Esophagus squamous epithelium (tissue), 5 donors: Measurements from ENCODE around the gene CACNA1B. TPM values are rescaled to one million over a fixed set of nuclear protein-coding genes. Genes with fewer than 3 reads are reported as not detected.

ENCODE experiments used
- DNase-seq: peaks from one replicate; lab custom pipeline; 2025; lab: John Stamatoyannopoulos, UW
- H3K27ac ChIP-seq, 4 donors: fragments of 200-600 bp; sonication (generic); one replicate each; pipeline ENCODE4 v1.5.1; 2016 to 2019; ENCODE audit warnings: mild to moderate bottlenecking in 1 of 4
- H3K27me3 ChIP-seq, 4 donors: fragments of 200-600 bp; sonication (generic); 1 replicate in 3 of 4; 2 replicates in 1 of 4; pipeline versions ENCODE4 v1.5.1 to v1.6.0; 2017 to 2021; ENCODE audit warnings: antibody characterized with exemption in 1 of 4
- H3K36me3 ChIP-seq, 3 donors: fragments of 200-600 bp; sonication (generic); one replicate each; pipeline ENCODE4 v1.5.1; 2016 to 2019
- H3K4me1 ChIP-seq, 3 donors: fragments of 200-600 bp; sonication (generic); one replicate each; pipeline ENCODE4 v1.5.1; 2017 to 2019
- H3K4me3 ChIP-seq, 4 donors: fragments of 200-600 bp; sonication (generic); 1 replicate in 3 of 4; 2 replicates in 1 of 4; pipeline ENCODE4 v1.5.1; 2016 to 2019; ENCODE audit warnings: mild to moderate bottlenecking in 2 of 4, moderate library complexity in 1 of 4
- H3K9me3 ChIP-seq, 3 donors: fragments of 200-600 bp; sonication (generic); one replicate each; pipeline ENCODE4 v1.5.1; 2016 to 2019
- POLR2A ChIP-seq, 4 donors: fragments of 450-650 bp; IDR thresholded peaks; one replicate each; pipeline ENCODE4 v1.6.1; 2017; ENCODE audit warnings: antibody characterized with exemption in 4 of 4, mild to moderate bottlenecking in 4 of 4, moderate library complexity in 3 of 4
- WGBS, 2 donors: methylation state at CpG; one replicate each; pipeline ENCODE4 v1.1.5; 2018; 5-methylcytosine and 5-hydroxymethylcytosine counted together
- intact Hi-C: fragments of 100-400 bp; cut with DNase I; formaldehyde crosslinking; loops from one replicate; pipeline ENCODE4 v1.15.0; 2022
- total RNA-seq, 4 donors: library from RNA; depleted of rRNA; stranded (reverse); fragments of >200 nt; gene quantifications; one replicate each; pipeline ENCODE4 v1.1.0, GENCODE V29; 2016
- TF ChIP-seq, protein P1 (sequence below), 6 experiments: fragments of 450-650 bp in 4 of 6; fragments of 200-600 bp in 2 of 6; sonication (generic) in 2 of 6; IDR thresholded peaks; one replicate each; pipeline ENCODE4 v1.5.1; 2016 to 2019; ENCODE audit warnings: antibody characterized with exemption in 6 of 6, mild to moderate bottlenecking in 4 of 6, moderate library complexity in 4 of 6
- donor health status: DM: yes; HTN: yes; CAD: no.

The CACNA1B gene
- total RNA-seq, 4 donors from 2014 or later = not detected

DNA sequence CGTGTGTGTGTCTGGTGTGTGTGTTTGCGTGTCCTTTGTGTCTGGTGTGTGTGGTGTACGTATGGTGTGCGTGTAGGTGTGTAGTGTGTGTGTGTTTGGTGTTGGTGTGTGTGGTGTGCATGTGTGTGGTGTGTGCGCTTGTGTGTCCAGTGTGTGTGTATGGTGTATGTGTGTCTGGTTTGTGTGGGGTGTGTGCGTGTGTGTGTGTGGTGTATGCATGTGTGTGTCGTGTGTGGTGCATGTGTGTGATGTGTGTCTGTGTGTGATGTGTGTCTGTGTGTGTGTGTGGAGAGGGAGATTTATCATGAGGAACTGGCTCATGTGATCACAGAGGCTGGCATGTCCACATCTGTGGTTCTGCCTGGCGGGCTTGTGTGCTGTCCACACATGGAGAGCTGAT, 71.7 kb downstream of the CACNA1B start:
- Histone ChIP-seq H3K36me3 (no peaks in the 10 kb centered on the region), H3K27ac (no peak overlapping the region), H3K27me3 (peaks cover 0 to 10% (median 0%) of the 10 kb centered on the region in 4 donors), H3K4me1 (no peaks in the 10 kb centered on the region), H3K4me3 (no peak overlapping the region), H3K9me3 (peaks cover 0 to 30% (median 19%) of the 10 kb centered on the region in 3 donors)
- no peak for TF ChIP-seq POLR2A (IDR thresholded peaks at IDR 0.05)
- TF ChIP-seq, protein P1, sequence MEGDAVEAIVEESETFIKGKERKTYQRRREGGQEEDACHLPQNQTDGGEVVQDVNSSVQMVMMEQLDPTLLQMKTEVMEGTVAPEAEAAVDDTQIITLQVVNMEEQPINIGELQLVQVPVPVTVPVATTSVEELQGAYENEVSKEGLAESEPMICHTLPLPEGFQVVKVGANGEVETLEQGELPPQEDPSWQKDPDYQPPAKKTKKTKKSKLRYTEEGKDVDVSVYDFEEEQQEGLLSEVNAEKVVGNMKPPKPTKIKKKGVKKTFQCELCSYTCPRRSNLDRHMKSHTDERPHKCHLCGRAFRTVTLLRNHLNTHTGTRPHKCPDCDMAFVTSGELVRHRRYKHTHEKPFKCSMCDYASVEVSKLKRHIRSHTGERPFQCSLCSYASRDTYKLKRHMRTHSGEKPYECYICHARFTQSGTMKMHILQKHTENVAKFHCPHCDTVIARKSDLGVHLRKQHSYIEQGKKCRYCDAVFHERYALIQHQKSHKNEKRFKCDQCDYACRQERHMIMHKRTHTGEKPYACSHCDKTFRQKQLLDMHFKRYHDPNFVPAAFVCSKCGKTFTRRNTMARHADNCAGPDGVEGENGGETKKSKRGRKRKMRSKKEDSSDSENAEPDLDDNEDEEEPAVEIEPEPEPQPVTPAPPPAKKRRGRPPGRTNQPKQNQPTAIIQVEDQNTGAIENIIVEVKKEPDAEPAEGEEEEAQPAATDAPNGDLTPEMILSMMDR (IDR thresholded peaks at IDR 0.05) = no peak
- intact Hi-C loops = no loop called here
- 66 to 85% methylated on average over 8 of the region's 8 CpGs for WGBS, 2 donors
- DNase-seq = no peak

DNA sequence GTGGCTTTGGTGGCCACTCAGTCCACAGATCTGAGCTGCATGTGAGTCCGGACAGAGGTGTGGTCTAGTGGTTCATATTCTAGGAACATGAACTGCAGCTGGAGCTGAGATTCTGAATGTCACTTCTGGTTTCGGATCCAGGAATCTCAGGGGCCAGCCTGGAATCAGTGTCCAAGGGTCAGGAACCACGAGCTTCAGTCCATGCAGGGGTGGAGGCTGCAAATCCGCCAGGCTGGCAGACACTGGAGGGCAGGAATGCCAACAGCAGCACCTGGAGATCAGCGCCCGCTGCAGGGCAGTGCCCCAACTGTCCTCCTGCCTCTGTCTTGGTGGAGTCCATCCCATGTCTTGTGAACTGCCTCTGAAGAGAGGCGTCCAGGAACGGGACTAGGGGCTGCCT, 73.5 kb downstream of the CACNA1B start:
- H3K27me3 ChIP-seq = peaks cover 0 to 10% (median 0%) of the 10 kb centered on the region in 4 donors
- no peaks in the 10 kb centered on the region for H3K36me3 ChIP-seq
- DNase-seq = no peak
- H3K9me3 ChIP-seq = peaks cover 0 to 12% (median 8%) of the 10 kb centered on the region in 3 donors
- no peak overlapping the region for H3K27ac ChIP-seq
- intact Hi-C loops = no loop called here
- no peak overlapping the region for H3K4me3 ChIP-seq
- TF ChIP-seq, protein P1 (IDR thresholded peaks at IDR 0.05) = no peak
- TF ChIP-seq POLR2A (IDR thresholded peaks at IDR 0.05) = no peak
- WGBS, 2 donors = 46 to 65% methylated on average over 5 of the region's 8 CpGs
- no peaks in the 10 kb centered on the region for H3K4me1 ChIP-seq

DNA sequence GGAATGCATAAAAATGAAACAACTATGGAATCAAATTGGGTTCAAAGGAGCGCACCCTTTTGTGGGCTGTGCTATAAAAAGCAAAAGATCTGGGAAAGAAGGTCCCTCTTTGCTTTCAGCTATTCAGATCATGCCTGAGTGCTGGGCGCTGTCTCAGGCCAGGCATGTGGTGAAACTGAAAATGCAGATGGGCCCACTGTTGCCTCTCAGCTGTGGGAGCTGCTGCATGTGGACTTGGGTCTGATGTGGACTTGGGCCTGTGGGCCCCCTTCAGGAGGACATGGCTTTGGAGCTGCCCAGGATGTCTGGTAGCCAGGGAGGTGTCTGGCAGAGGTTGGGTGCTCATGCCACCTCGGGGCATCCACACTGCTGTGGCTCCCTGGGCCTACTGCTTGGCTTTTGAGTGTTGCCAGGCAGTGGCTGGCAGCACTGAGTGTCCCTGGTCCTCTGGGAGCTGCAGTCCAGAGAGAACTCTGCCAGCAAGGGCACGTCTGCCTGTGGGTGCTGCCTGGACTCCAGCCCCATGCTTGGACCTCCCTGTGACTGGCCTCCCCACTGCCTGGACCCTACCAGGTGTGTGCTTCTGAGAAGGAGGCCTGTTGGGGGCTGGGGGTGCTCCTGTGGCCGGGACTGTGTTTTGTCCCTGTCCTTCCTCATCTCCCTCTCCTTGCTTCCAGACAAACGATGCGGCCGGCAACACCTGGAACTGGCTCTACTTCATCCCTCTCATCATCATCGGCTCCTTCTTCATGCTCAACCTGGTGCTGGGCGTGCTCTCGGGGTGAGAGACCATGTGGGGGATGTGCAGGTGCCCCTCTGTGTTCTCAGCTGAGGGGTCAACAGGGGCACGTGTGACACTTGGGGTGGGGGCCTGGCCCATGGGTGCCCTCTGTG, 74.3 kb downstream of the CACNA1B start:
- Histone ChIP-seq H3K4me1 (no peaks in the 10 kb centered on the region), H3K4me3 (no peak overlapping the region), H3K27me3 (peaks cover 0 to 10% (median 0%) of the 10 kb centered on the region in 4 donors), H3K36me3 (no peaks in the 10 kb centered on the region), H3K27ac (no peak overlapping the region), H3K9me3 (peaks cover 0 to 4% (median 1%) of the 10 kb centered on the region in 3 donors)
- TF ChIP-seq, protein P1 (IDR thresholded peaks at IDR 0.05) = no peak
- DNase-seq = no peak
- intact Hi-C loops = no loop called here
- WGBS, 2 donors = 63 to 87% methylated on average over 3 to 6 of the region's 12 CpGs

DNA sequence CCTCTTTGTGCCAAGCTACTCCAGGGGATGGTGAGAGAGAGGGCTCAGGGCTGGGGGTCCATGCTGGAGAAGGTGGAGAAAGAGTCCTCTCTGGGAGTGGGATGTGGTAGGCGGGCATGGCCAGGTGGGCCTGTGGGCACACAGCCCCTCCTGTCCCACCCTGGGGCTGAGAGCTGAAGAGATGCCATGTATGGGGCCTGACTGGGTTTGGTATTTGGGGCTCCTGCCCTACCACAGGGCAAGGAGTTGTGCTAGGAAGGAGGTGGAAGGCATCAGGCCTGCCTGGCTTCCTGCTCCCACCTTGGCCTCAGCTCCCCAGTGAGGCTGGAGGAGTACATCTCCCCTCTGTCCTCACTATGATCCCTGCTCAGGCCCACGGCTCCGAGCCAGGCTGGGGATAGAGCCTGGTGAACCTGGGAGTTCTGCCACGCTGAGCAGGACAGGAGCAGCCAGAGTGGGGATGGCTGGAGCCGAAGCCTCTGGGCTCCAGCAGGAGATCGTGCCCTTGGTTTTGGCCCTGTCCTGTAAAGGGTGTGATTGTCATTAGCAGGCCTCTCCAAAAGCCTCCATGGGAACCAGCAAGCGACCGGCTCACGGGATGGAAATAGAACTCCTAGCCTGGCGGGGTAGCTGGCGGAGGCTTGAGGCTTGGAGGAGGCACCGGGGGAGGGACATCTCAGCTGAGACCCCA, 75.5 kb downstream of the CACNA1B start:
- intact Hi-C loops = no loop called here
- Histone ChIP-seq H3K27me3 (peaks cover 0 to 10% (median 0%) of the 10 kb centered on the region in 4 donors), H3K9me3 (no peaks in the 10 kb centered on the region), H3K36me3 (no peaks in the 10 kb centered on the region), H3K4me1 (no peaks in the 10 kb centered on the region), H3K27ac (no peak overlapping the region), H3K4me3 (no peak overlapping the region)
- DNase-seq = no peak
- WGBS, 2 donors = 83 to 89% methylated on average over 7 to 9 of the region's 12 CpGs
- no peak for TF ChIP-seq POLR2A (IDR thresholded peaks at IDR 0.05)
- TF ChIP-seq, protein P1 (IDR thresholded peaks at IDR 0.05) = no peak
